ENCODE measurements around the gene APBB1.

The APBB1 gene

DNA sequence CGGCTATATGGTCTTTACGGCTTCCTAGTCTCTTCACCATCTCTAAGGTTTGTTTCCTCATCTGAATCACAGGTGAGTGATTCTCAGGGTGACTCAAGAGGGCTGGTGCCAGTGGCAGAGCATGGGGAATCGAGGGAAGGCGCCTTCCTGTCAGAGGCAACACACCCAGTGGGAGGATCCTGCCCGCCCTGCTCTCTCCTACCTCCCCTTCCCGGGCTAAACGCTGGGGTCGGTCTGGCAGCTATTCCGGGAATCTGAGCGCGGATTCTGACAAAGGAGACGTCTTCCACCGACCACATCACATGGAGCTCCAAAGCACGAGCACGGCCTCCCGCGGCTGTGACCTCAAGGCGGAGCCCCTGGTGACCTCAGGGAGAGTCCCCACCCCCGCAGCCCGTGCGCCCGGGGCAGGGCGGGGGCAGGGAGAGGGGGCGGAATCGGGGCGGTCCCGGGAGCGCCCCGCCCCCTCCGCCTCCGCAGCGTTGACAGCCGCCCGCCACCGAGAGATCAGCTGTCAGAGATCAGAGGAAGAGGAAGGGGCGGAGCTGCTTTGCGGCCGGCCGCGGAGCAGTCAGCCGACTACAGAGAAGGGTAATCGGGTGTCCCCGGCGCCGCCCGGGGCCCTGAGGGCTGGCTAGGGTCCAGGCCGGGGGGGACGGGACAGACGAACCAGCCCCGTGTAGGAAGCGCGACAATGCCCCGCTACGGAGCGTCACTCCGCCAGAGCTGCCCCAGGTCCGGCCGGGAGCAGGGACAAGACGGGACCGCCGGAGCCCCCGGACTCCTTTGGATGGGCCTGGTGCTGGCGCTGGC lies 28.8 kb downstream of the APBB1 start, which contains the start of gene SMPD1:
Gene SMPD1 (plus strand): TSS at position 570 of the 813 bp plus-strand sequence. CDS start 125 bp downstream, at position 695.
- DNase-seq = peak; percentile 70

DNA sequence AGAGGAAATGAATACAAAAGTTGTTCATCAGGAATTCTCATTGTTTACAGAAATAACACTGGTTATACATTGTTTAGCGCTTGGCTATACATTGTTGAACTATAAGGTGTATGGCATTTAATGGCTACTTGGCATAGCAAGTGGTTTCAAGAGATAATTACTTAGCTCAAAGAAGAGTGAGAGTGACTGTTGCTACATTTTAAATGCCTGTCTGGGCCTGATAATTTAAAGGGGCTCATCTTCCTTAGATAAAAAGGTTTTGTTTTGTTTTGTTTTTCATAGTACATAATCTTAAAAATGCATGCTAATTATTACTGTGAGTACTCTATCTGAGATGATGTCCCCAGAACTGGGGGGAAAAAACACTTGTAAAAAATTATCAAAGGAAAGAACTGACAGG lies 30.1 kb downstream of the APBB1 start:
- DNase-seq = no peak

DNA sequence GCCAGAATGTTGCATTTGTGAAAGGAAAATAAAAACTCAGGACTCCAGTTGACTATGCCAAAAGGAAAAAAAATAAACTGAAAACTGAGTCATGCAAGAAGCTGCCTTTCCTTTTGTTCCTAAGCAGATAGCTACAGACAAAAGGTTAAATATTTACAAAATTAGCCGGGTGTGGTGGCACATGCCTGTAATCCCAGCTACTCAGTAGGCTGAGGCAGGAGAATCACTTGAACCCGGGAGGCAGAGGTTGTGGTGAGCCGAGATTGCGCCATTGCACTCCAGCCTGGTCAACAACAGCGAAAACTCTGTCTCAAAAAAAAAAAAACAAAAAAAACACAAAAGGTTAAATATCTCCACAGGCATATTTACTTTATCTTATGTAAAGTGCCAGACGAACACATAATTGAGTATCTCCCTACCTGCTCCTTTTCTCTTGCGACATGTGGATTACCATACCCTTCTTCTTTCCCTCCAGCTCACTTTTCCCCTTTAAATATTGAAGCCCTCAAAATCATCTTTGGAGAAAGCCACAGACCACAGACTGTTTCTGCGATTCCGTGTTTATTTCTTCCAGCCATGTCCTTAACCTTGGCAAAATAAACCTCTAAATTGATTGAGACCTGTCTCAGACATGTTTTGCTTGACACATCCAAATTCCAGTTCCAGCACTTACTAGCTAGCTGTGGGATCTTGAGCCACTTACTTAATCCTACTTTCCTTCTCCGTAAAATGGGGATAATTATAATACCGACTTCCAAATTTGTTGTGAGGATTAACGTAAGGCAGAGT lies 30.9 kb downstream of the APBB1 start:
- no peak for DNase-seq

DNA sequence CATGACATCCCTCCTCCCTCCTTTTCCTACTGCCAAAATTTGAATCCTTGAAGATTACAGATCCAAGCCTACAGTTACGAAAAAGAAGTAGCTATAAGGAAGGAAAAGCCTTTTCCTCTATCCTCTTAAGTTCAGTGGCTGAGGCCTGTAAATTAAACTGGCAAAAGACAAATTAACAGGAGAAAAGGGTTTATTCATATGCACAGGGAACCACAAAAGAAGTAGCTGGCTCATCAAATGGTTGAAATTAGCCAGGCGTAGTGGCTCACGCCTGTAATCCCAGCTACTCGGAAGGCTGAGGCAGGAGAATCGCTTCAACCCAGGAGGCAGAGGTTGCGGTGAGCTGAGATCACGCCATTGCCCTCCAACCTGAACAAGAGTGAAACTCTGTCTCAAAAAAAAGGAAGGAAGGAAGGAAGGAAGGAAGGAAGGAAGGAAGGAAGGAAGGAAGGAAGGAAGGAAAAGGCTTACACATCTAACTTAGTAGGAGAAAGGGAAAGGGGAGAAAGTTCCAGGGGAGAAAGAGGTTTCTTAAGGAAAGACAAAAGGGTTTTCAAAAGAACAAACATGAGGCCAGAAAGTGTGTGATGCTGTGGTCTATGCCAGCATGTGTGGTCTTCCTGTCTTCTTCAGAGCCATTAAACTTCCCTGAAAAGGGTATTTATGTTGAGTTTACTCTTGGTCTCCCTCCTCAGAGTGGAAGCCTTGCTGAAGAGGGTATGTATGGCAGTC lies 33.7 kb downstream of the APBB1 start:
- DNase-seq = no peak

DNA sequence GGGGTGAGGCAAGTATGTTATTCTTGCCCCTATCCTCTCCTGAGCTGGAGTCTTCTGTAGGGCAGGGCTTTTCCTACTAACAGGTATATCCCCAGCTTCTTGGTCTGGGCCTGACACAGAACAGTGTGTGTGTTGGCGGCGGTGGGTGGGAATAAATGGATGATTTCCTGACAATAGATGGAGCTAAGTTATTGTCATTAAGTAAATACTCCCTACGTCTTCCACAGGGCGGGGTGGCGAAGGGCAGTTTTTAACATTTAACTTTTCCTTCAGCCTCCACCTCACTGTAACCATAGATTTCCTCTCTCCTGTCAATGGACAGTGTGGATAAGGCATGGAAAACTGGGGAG lies 40.3 kb downstream of the APBB1 start:
- no peak for DNase-seq

DNA sequence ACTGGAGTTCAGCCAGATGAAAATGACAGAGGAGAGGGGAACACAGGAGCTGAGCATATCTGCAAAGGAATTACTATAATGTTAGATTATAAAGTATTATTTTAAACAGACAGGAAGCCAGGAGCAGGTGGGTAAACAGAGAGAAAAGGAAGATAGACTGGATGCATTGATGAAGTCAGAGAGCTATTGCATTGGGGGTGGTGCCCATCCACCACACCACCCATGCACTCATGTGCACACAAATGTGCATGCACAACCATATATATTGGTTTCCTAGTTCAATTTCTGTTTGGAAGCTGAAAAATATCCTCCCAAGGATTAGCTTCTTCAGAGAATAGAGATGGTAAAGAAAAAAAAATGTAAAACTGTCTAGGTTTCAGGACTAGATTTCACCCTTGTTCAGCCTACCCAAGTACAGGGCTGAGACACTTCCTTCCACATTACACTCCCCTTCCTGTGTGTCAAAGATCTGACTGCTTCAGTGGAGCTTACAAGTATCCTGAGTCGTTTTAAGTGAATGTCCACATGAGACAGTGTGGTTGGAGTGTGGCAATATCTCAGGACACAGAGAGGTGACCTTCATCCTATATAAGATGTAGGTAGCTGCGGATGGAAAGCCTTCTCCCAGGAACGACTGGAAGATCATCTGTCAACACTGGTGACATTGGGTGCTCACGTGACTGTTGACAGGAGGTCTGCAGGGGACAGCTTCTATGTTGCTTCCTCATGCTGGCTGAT lies 40.8 kb downstream of the APBB1 start:
- DNase-seq = no peak

DNA sequence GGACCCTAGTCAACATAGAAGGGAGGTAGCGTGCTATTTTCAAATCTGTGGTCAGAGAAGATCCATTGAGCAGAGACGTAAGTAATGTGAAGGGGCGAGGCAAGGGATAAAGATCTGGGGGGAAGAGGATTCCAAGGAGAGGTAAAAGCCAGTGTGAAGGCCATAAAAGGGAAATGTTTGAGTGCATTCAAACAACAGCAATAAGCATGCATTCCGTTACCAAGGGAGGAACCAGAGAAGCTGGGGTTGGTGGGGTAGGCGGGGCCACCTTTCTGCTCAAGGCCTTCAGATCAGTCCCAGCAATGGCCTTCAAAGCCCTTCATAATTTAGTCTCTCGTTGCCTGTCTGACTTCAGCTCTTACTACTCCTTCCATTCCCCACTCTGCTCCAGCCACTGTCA lies 47.1 kb downstream of the APBB1 start:
- DNase-seq = no peak

DNA sequence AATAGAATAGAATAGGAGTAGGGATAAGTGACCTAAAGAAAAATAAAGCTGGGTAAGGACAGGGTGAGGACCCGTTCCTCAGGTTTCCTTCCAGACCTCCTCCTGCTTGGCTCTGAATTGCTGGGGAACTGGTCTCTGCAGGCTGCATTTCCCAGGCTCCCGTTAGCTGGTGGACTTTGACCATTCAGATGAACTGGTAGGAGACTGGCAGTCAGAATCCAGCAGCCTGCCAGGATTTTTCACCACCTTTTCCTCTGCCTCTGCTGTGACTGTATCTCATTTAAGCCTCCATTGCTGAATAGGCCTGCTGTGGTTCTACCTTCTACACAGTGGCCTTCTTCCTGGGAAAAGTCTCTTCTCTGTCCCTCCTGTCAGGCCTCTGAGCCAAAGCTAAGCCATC lies 53.2 kb downstream of the APBB1 start:
- DNase-seq = no peak

DNA sequence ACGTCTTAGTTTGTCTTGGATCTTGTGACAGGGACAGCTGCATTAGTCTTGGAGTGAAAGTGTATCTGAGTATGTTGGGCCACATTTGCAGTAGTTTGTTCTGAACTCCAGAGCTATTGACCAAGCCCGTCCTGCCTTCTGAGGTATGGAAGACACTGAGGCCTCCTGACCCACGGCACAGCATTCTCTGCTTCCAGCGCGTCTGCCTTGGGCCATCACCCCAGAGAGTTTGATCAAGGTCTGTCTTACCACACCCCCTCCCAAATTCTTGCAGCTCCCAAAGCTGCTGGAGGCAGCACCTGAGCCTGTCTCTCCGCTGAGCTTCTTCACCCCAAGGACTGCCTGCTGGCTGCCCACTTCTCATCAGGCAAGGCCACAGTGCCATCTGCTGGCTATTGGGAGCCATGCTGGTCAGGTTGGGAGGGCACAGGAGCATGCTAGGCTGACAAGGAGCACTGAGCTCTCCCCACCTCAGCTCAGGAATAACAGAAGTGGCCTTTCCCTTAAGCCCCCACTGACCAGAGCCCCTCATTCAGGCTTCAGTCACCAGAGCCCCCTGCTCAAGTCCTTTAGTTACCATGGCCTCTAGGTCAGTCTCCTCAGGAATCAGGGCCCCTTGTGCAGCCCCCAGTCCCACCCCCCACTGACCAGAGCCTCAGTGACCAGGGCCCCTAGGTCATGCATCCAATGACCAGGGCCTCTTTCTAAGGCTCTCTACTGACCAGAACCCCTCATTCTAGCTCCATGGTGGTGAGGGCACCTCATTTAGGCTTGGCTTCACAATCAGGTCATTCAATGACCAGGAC lies 55.8 kb downstream of the APBB1 start:
- peak; percentile 64 for DNase-seq

DNA sequence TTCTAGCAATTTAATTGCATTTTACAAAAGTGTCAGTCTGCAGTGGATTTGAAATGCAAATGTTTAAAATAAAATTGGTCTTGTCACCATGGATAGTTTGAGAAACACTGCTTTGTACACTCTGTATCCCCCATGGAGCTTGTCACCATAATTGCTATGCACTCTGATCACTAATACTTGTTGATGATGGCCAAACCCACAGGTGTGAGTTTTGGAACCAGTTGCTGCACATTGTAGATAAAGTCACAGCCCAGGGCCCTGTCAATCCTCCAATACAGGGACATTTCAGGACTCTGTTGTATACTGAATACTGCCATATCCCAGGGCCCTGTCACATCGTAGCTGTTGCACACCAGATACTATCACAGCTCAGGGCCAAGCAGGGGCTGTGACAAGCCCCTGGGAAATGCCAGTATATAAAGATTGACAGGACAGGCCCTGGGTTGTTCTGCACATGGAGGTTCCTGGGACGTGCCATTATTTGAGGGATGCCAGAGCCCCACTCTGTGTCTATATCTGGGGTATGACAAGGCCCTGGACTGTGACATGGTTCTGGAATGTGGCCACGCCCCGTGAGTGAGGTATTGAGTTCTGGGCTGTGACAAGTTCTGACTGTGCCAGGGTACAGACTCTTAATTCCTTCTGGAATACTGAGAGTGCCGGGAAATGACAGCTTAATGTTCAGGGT lies 56.6 kb downstream of the APBB1 start:
- no peak for DNase-seq

DNA sequence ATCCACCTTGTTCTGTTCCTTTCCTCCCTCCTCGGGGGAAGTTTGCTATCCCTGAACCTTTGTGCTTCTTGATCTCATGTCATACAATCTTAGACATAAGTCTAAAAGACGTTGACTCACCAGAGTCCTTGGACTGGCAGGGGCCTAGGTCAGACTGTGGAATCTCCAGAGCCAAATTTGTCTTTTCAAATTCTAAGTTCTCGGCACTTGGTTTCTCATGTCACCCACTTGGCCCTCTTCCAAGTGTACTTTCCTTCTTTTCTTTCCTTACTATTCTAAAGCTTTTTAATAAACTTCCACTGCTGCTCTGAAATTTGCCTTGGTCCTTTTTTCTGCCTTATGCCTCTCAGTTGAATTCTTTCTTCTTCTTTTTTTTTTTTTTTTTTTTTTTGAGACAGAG lies 58.7 kb downstream of the APBB1 start:
- no peak for DNase-seq

DNA sequence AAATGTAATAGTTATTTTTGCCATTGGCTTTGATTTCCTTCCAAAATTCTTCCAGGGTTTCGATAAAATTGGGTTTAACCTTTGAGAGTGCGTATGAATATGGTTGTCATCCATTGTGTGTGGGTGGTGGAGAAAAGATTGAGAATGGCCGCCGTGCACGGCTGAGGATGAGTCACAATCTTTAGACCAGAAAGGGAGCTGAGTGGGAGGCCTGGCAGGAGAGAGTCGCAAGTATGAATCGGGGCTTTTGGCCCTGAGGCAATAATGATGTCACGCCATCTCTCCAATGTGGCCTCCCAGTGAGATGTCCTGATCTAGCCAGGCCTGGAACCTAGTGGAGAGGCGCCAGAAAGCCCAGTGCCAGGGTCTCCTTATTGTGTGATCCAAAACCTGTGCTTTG lies 61.7 kb downstream of the APBB1 start:
- peak; percentile 85 for DNase-seq

DNA sequence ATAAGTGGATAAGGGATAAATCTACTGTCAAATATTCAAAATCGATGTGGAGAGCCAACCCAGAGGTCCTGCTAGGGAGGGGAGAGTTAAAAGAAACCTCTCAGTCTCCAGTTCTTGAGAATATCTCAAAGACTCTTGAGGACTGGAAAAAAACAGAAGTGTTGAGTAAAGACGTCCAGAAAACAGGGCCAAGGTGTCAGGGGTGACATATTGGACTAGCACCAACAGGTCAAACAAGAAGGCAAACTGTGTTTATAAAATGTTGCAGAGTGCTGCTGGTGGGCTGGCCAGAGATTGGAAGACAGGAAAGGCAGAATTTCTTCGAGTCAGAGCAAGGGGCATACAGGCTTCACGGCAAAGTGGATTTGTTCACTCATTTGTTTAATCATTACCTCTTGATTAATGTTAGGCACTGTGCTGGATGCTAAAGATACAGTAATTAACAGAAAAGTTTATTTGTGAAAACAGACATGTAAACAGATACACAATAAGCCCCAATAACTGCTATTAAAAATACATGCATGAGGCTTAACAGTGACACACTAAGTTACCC lies 62.3 kb downstream of the APBB1 start:
- no peak for DNase-seq

DNA sequence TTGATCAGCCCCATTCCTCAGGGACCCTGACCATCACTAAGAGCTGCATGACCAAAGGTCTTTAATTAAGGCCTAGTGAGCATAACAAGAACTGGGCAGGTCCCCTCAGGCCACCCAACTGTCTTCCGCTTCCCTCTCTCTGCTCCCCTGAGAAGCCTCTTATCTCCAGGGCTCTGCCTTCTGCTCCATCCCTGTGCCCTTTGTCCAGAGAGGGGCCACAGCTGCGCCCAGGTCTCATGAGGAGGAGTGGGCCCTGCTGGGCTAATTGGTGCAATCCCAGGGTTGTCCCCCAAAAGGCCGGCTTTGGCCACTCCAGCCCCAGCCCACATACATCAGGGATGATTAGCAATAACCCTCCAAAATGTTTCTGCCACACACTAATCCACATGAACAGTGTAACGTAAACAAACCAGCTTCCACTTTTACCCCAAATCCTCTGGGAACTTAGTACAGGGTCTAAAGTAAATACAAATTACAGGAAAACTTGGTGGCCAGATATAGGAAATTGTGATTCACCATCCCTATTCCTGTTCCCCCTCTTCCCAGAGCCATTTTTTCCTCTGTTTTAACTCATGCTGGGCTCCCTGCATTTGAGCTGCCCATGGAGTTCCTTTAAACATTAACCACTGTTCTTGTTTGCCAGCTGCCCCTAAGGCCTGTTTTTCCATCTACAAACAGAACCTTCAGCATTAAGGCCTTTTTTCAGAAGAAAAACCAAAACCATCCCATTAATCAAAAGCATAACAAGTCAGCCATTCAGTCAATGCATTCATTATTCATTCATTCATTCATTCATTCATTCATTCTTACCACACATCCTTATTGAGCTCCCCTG lies 64.0 kb downstream of the APBB1 start:
- DNase-seq = peak; percentile 11

DNA sequence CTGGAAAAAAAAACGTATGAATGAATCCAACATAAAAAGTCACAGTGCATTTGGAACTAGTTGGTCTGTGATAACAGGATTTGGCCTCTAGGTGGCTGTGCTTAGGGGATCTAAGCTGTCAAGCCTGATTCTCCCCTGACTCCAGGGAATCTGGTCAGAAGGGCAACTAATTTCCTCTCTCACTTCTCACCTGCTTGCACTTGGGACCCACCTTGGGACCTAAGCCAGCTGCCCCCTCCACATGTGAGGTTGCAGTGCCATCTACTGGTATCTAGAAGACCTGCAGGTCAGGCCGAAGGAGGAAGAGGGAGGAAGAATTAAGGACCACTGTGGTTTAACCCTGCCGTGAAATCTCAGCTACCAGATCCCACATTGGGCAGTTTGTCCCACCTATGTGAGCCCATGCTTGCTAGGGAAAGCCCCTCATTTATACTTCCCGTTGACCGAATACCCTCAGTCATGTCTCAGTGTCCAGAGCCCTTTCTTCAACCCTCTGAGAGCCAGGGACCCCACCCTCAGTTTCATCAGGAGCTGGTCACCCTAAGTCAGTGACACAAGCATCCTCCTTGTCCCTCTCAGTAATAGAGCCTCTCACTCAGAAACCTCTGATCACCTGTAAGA lies 65.4 kb downstream of the APBB1 start:
- peak; percentile 28 for DNase-seq

DNA sequence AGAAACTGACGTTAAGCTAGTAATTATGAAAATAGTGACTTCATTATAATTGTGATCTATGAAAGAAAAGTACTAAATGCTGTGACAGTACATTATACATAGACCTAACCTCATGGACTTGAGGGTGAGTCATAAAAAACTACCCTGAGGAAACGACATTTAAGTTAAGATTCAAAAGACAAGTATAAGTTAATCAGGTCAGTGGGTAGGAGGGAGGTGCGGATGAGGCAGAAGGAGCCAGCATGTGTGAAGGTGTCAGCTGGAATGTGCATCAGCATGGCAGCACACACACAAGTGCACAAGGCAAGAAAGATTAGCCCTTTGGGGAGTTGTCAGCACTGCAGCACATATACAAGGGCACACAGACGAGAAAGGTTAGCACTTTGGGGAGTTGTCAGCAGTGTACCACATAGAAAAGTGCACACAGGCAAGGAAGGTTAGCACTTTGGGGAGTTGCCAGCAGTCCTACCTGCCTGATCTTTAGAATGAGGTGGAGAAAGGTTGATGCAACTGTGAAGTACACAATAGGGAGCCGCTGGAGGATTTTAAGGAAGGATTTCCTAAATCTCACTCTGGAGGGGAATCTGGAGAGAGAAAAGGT lies 67.0 kb downstream of the APBB1 start:
- no peak for DNase-seq

DNA sequence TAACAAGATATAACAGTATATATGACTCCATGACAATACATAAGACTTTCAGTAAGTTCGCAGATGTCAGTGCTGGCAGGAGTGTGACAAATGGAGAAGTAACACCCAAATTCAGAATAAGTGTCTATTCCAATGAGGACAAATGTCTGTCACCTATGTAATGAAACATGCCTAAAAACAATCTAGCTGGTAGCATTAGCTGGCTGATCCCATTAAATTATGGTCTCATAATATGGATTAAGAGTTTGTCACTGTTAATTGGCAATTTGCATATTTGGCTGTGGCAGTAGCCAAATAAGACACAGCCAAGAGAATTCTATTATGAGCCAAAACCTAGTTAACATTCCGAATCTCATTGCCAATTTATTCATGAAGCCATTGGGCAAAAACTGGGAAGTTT lies 68.4 kb downstream of the APBB1 start:
- DNase-seq = no peak

DNA sequence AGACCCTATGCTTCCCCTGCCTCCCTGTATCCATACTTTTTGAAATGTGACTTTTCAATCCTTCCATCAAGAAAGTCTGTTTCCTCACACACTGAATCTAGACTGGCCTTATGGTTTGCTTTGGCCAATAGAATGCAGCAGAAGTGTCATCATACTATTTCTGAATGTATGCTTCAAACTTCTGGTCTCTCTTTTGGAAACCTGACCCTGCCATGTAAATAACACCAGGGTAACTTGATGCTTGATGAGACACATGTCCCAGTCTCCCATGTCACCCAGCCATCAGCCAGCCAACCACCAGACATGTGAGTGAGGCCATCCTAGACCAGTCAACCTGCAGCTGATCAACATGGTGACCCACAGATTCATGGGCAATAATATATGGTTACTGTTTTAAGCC lies 68.9 kb downstream of the APBB1 start:
- no peak for DNase-seq

DNA sequence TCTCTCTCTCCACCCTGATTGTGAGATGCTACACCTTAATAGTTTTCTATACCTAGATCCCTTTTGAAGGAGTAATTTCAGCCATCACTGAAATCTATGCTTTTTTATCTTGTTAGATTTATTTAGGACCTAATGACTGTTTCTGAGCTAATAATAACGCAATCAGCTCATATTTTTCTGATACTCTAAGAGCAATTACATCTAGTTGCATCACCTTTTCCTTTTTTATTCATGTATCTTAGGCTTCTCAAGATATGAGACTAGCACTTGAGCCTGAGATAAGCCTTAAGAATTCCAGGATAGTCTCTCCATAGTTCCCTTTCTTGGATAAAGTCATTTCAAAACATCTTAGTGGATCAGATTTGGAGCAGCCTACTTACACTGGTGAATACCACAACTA lies 73.5 kb downstream of the APBB1 start:
- DNase-seq = no peak
